OCI-LY7 (cell line): ENCODE data around the gene DYRK2.

Experiments used
- CTCF ChIP-seq: fragments of 200-600 bp; sonication (generic); conservative IDR thresholded peaks from 2 replicates; pipeline ENCODE4 v1.5.1; 2014; ENCODE audit warnings: mild to moderate bottlenecking, antibody characterized with exemption, low read length, moderate library complexity, mixed read lengths
- EZH2phosphoT487 ChIP-seq: fragments of 200-600 bp; sonication (generic); IDR thresholded peaks from 2 replicates; pipeline ENCODE4 v1.6.1; 2018; ENCODE audit warnings: low read depth, borderline replicate concordance, mild to moderate bottlenecking, mixed run types, antibody characterized with exemption, low read length, moderate library complexity, mixed read lengths

DNA sequence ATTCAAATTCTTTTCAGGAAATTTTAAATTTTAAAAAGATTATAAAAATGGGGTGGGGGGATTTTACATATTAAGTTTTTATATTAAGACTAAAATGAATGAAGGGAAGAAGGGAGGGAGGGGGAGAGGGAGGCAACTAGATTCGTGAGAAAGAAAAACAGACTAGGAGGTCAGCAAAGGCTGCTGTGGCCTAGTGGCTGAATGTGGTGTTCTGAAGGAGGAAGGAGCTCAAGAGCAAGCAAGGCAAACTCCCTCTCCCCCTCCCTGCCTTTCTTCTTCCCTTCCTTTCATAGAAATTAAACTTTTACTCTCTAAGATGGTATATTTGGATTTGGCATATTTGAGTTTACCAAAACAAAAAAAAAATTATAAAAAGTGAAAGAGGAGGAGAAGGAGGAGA, 18.1 kb downstream of the DYRK2 start:
- TF ChIP-seq CTCF (no peak), EZH2phosphoT487 (no peak)
